Right lobe of liver (tissue), 6 donors: ENCODE data around the gene SERTAD3. TPM values are rescaled to one million over a fixed set of nuclear protein-coding genes. Genes with fewer than 3 reads are reported as not detected.

Experiments
- ATAC-seq, 4 donors: fragments of 200-7000 bp; cut with Tn5 transposase; one replicate each; pipeline ENCODE4 v1.9.1; 2020; ENCODE audit warnings: mild to moderate bottlenecking in 4 of 4, moderate library complexity in 4 of 4
- DNase-seq, 3 donors: peaks; one replicate each; pipeline ENCODE4 v3.0.0-alpha.2; 2020
- H3K27ac ChIP-seq, 3 donors: fragments of 200-600 bp; one replicate each; pipeline ENCODE4 v1.8.0; 2022
- H3K27me3 ChIP-seq, 2 donors: fragments of 200-600 bp; one replicate each; pipeline ENCODE4 v1.8.0; 2022
- H3K36me3 ChIP-seq, 4 donors: fragments of 200-600 bp; sonication (generic) in 1 of 4; one replicate each; pipeline versions ENCODE4 v1.5.1 to v1.8.0; 2017 to 2022; ENCODE audit warnings: control low read depth in 1 of 4
- H3K4me1 ChIP-seq, 4 donors: fragments of 200-600 bp; sonication (generic) in 1 of 4; one replicate each; pipeline versions ENCODE4 v1.5.1 to v1.8.0; 2017 to 2022; ENCODE audit warnings: control low read depth in 1 of 4
- H3K4me3 ChIP-seq, 3 donors: fragments of 200-600 bp; one replicate each; pipeline ENCODE4 v1.8.0; 2022
- H3K9me3 ChIP-seq, 4 donors: fragments of 200-600 bp; sonication (generic) in 1 of 4; one replicate each; pipeline versions ENCODE4 v1.5.1 to v1.8.0; 2017 to 2022; ENCODE audit warnings: control low read depth in 1 of 4
- POLR2A ChIP-seq: fragments of 450-650 bp; IDR thresholded peaks from one replicate; pipeline ENCODE4 v1.6.1; 2017; ENCODE audit warnings: antibody characterized with exemption, mild to moderate bottlenecking
- WGBS: methylation state at CpG from one replicate; pipeline ENCODE4 v1.1.6; 2018; ENCODE audit warnings: low coverage, low lambda C conversion rate; ENCODE audit not compliant: insufficient coverage; ENCODE audit errors: missing lambda C conversion rate; 5-methylcytosine and 5-hydroxymethylcytosine counted together
- intact Hi-C, 2 donors: fragments of 100-400 bp; cut with DNase I; formaldehyde crosslinking; loops; one replicate each; pipeline versions ENCODE4 v1.11.2 to v1.14.1; 2022
- total RNA-seq, 6 experiments: library from RNA; depleted of rRNA in 2 of 6; stranded (reverse); fragments of >200 nt in 2 of 6; fragmentation: NEBNext Ultra II Directional in 3 of 6; extraction: Animal tissue kit (Norgen Biotek cat#: 25700) in 3 of 6; gene quantifications; one replicate each; pipeline versions ENCODE4 v1.1.0 to v1.2.4, GENCODE V29; 2016 to 2023
- TF ChIP-seq, protein P1 (sequence below), 4 donors: fragments of 200-600 bp in 3 of 4; fragments of 450-650 bp in 1 of 4; IDR thresholded peaks; one replicate each; pipeline versions ENCODE4 v1.5.1 to v1.8.0; 2016 to 2022; ENCODE audit warnings: antibody characterized with exemption in 4 of 4, mild to moderate bottlenecking in 2 of 4
- donor health status: DM: no; HTN: yes; CAD: no.
- donor health status: DM: no; HTN: no; CAD: no.
- donor health status: DM: no; HTN: no; CAD: no.
- donor health status: DM: no; HTN: yes; CAD: no.
- donor health status: DM: no; HTN: yes; CAD: no.

Gene SERTAD3
- total RNA-seq, 6 experiments from 2014 or later, result 5.2 to 10.1 (median 7.4) TPM

GRCh38 chr19:40407714-40408597 lies 36.2 kb downstream of the SERTAD3 start:
- ATAC-seq (no peak), DNase-seq (no peak)
- TF ChIP-seq, protein P1, sequence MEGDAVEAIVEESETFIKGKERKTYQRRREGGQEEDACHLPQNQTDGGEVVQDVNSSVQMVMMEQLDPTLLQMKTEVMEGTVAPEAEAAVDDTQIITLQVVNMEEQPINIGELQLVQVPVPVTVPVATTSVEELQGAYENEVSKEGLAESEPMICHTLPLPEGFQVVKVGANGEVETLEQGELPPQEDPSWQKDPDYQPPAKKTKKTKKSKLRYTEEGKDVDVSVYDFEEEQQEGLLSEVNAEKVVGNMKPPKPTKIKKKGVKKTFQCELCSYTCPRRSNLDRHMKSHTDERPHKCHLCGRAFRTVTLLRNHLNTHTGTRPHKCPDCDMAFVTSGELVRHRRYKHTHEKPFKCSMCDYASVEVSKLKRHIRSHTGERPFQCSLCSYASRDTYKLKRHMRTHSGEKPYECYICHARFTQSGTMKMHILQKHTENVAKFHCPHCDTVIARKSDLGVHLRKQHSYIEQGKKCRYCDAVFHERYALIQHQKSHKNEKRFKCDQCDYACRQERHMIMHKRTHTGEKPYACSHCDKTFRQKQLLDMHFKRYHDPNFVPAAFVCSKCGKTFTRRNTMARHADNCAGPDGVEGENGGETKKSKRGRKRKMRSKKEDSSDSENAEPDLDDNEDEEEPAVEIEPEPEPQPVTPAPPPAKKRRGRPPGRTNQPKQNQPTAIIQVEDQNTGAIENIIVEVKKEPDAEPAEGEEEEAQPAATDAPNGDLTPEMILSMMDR (IDR thresholded peaks at IDR 0.05), result no peak
- TF ChIP-seq POLR2A, result no peak
- Histone ChIP-seq H3K27ac (no peak overlapping the region), H3K27me3 (no peaks in the 10 kb centered on the region), H3K9me3 (no peaks in the 10 kb centered on the region), H3K4me1 (no peaks in the 10 kb centered on the region), H3K4me3 (no peak overlapping the region), H3K36me3 (no peaks in the 10 kb centered on the region)
- 67% methylated on average over 13 of the region's 22 CpGs for WGBS
- intact Hi-C loops, result no loop called here

DNA sequence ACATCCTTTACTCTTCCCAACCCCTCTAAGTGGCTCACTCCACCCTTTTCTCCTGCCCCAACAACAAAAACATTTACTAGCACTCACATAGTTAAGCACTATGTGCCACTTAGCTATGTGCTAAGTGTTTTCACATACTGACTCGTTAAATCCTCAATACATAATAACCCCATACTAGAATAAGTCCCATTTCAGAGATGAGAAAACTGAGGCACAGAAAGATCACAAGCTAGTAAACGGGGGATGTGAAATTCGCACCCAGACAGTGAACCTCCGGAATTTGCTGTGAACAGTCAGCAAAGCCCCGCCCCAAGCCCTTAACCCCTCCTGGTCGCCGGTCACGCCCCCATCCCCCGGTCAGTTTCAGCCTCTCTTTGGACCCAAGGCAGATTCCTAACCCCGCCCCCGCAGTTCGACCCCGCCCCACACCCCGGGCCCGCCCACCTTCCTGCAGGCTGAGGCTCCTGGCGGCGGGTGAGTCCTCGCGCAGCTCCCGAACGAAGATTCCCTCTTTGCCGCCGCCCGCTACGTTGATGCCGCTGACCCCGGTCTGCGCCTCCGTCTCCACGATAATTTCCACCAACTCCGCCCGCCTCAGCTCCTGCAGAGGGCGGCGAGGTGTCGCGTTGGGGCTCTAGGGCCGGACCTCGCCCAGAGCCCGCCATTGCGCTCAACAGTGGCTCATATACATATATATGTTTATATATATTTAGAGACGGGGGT lies 40.7 kb downstream of the SERTAD3 start:
- Histone ChIP-seq H3K4me3 (peak overlapping the region; percentile 52 to 62 (median 62)), H3K27me3 (no peaks in the 10 kb centered on the region), H3K27ac (peak overlapping the region; percentile 19 to 54 (median 49)), H3K36me3 (no peaks in the 10 kb centered on the region), H3K4me1 (no peaks in the 10 kb centered on the region), H3K9me3 (no peaks in the 10 kb centered on the region)
- intact Hi-C loops, result no loop called here
- WGBS, result 0% methylated on average over 14 of the region's 41 CpGs
- TF ChIP-seq, protein P1 (IDR thresholded peaks at IDR 0.05), result peak in 1 of 4 donors; percentile 10
- no peak for TF ChIP-seq POLR2A
- ATAC-seq (peak; percentile 94 to 96 (median 94)), DNase-seq (peak; percentile 93 to 96 (median 94))

DNA sequence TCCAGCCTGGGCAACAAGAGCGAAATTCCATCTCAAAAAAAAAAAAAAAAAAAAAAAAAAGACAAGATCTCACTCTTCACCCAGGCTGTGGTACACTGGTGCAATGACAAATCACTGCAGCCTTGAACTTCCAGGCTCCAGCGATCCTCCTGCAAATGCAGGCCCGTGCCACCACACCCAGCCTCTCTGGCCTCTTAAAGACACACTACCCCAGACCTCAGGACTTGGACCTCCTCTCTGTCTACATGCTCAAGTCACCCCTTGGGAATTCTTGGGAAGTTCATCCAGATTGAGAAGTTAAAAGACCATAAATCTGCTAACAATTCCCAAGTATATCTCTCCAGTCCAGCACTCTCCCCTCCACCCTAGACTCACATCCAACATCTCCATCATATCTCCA lies 43.6 kb downstream of the SERTAD3 start:
- Histone ChIP-seq H3K36me3 (no peaks in the 10 kb centered on the region), H3K27ac (no peak overlapping the region), H3K9me3 (no peaks in the 10 kb centered on the region), H3K4me3 (no peak overlapping the region), H3K27me3 (no peaks in the 10 kb centered on the region), H3K4me1 (no peaks in the 10 kb centered on the region)
- WGBS, result 64% methylated on average over 3 of the region's 3 CpGs
- ATAC-seq, result no peak
- no peak for DNase-seq
- TF ChIP-seq, protein P1 (IDR thresholded peaks at IDR 0.05), result no peak
- TF ChIP-seq POLR2A, result no peak
- intact Hi-C loops, result no loop called here

GRCh38 chr19:40398417-40399131 lies 45.6 kb downstream of the SERTAD3 start:
- TF ChIP-seq, protein P1 (IDR thresholded peaks at IDR 0.05), result no peak
- TF ChIP-seq POLR2A, result no peak
- no peak overlapping the region for H3K27ac ChIP-seq

More at GRCh38 chr19:40398417-40399131, 45.6 kb downstream of the SERTAD3 start:
- no peak for DNase-seq
- intact Hi-C loops, result no loop called here
- Histone ChIP-seq H3K9me3 (no peaks in the 10 kb centered on the region), H3K4me1 (no peaks in the 10 kb centered on the region), H3K36me3 (no peaks in the 10 kb centered on the region), H3K4me3 (no peak overlapping the region), H3K27me3 (no peaks in the 10 kb centered on the region)
- WGBS, result 58% methylated on average over 18 of the region's 49 CpGs
- peak in 2 of 4 donors; percentile 9 to 18 for ATAC-seq
